ENCODE data around the gene FAM161B. TPM values are rescaled to one million over a fixed set of nuclear protein-coding genes. Genes with fewer than 3 reads are reported as not detected.

The FAM161B gene
- total and polyA plus RNA-seq, 2 of the 13 experiments (the other 11 are each of a cell fraction or from before 2014, with no cell fraction given), result 1.6 to 2.0 TPM

- no peak for TF ChIP-seq ZNF800 (CRISPR knock-in tag; IDR thresholded peaks at IDR 0.05)
- no peak; the same call in 1 of the 2 replicates for TF ChIP-seq ZNF564 (CRISPR knock-in tag; IDR thresholded peaks at IDR 0.05)
- no peak for TF ChIP-seq ETV6 (CRISPR knock-in tag; conservative IDR thresholded peaks at IDR 0.05)
- no peak for TF ChIP-seq ZBTB14 (CRISPR knock-in tag; IDR thresholded peaks at IDR 0.05)
- TF ChIP-seq FOXP4 (CRISPR knock-in tag; IDR thresholded peaks at IDR 0.05), result no peak
- TF ChIP-seq, protein P1, sequence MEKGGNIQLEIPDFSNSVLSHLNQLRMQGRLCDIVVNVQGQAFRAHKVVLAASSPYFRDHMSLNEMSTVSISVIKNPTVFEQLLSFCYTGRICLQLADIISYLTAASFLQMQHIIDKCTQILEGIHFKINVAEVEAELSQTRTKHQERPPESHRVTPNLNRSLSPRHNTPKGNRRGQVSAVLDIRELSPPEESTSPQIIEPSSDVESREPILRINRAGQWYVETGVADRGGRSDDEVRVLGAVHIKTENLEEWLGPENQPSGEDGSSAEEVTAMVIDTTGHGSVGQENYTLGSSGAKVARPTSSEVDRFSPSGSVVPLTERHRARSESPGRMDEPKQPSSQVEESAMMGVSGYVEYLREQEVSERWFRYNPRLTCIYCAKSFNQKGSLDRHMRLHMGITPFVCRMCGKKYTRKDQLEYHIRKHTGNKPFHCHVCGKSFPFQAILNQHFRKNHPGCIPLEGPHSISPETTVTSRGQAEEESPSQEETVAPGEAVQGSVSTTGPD (CRISPR knock-in tag; IDR thresholded peaks at IDR 0.05), result no peak
- TF ChIP-seq ZNF431 (CRISPR knock-in tag; IDR thresholded peaks at IDR 0.05; ENCODE audit: borderline replicate concordance, low read depth), result no peak
- peak; percentile 96 for TF ChIP-seq DMAP1 (CRISPR knock-in tag; IDR thresholded peaks at IDR 0.05)
- no peak for TF ChIP-seq JUNB (CRISPR knock-in tag; IDR thresholded peaks at IDR 0.05; ENCODE audit: borderline replicate concordance)
- peak; percentile 24; the same call in 1 of the 2 replicates for TF ChIP-seq ISL2 (CRISPR knock-in tag; IDR thresholded peaks at IDR 0.05)
- TF ChIP-seq ZNF317 (CRISPR knock-in tag; IDR thresholded peaks at IDR 0.05), result peak; percentile 71
- TF ChIP-seq ZSCAN29 (CRISPR knock-in tag; conservative IDR thresholded peaks at IDR 0.05), result 0 out of 2 replicates have a peak, but pooled peaks have one; percentile 13
- 0 out of 3 replicates have a peak, but pooled peaks have one; percentile 67 for TF ChIP-seq MXI1 (IDR thresholded peaks at IDR 0.05; ENCODE audit: borderline replicate concordance, low read depth, low read length)
- peak; percentile 90 for TF ChIP-seq BORCS8-MEF2B (CRISPR knock-in tag; IDR thresholded peaks at IDR 0.05)
- peak; percentile 89; the same call in 1 of the 2 replicates for TF ChIP-seq ZNF350 (CRISPR knock-in tag; IDR thresholded peaks at IDR 0.05; ENCODE audit: borderline replicate concordance, low read depth)
- TF ChIP-seq ZNF639 (CRISPR knock-in tag; conservative IDR thresholded peaks at IDR 0.05), result 0 out of 2 replicates have a peak, but pooled peaks have one; percentile 16
- TF ChIP-seq CSRNP1 (CRISPR knock-in tag; IDR thresholded peaks at IDR 0.05), result peak; percentile 94
- TF ChIP-seq SCMH1 (CRISPR knock-in tag; IDR thresholded peaks at IDR 0.05; ENCODE audit: borderline replicate concordance), result no peak
Measured at GRCh38 chr14:73949752-73950734, at the start of gene FAM161B, which contains the start of gene COQ6 (continued).

All from HepG2 (cell line).